GM18867 (cell line): ENCODE measurements around the gene SNAP47.

Source experiments
- ATAC-seq: cut with Tn5 transposase; IDR thresholded peaks from one replicate; pipeline ENCODE4 v1.9.1; 2021; ENCODE audit warnings: mild to moderate bottlenecking, moderate library complexity; ENCODE audit not compliant: unreplicated experiment

SNAP47 gene

DNA sequence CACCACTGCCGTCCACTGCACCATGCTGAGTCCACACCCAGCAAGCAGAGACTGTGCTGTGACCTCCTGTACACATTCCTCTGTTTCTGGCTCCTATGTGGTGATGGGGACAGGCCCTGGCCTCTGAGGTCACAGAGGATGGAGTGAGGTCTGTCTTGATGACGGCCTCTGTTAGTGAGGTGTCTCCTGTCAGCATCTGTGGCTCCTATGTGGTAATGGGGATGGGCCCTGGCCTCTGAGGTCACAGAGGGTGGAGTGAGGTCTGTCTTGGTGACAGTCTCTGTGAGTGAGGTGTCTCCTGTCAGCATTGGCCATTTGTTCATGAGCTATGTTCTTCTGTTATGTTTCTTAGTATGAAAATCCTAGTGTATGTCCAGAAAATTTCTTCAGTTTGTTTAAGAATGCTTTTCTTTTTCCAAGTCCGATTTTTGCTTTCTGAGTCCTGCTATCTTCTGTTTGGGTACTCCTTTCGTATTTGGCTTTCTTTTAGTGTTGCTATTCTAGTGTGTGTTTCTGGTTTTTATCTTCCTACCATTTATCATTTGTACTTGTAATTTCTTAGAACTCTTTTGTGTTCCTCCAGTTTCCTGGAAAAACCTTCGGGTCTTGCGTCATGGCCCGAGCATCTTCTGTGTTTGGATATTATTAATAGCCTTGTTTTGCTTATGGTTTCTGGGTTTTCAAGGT, 13.4 kb downstream of the SNAP47 start:
- ATAC-seq = no peak

DNA sequence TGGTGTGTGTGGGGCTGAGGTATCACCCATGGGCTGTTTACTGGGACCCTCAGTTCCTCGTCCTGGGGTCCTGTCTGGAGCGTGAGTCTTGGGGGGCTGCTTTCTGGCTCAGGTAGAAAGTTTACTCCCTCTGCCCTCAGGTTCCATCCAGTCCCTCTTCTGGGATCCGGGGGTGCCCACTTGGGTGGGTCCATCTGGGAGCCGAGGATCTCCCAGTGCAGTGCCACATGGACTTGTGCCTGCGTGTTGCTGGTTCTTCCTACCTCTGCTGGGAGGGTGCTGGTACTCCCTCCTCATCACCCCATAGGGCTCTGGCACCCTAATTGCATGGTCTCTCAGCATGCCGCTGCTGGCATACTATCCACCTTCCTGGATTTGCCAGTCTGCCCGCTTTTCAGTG, 14.0 kb downstream of the SNAP47 start:
- ATAC-seq = no peak

DNA sequence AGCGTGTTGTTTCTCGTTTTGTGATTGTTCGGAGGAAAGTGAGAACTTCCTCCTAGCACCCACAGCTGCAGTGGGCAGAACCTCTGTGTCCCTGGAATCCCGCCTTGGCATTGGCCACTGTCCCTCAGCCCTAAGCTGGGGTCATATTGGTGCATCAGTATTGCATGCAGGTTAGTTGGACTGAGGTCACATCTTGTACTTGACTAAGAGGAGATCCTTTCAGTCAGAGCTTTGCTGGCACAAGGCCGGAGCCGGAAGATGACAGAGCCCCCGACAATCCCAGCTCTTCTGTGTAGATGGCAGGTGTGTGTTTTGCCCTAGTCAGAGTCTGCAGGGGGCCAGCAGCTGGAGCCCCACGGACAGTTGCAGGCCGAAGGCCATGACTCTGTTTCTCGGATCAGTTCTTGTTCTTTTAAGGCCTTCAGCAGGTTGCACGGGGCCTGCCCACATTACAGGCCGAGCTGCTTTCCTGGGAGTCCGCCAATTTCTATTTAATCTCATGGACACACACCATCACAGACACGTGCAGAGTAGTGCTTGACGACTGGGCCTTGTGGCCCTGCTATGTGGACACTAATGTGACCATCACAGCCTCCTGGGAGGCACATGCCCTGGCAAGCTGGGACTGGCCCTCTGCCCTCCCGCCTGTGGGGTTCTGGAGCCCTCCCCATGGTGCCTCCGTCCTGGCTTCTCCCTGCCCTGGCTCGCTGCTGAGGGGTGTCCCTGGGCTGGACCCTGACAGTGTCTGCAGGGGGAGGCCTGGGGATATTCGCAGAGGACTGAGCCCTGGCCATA, 14.9 kb downstream of the SNAP47 start:
- ATAC-seq = no peak

DNA sequence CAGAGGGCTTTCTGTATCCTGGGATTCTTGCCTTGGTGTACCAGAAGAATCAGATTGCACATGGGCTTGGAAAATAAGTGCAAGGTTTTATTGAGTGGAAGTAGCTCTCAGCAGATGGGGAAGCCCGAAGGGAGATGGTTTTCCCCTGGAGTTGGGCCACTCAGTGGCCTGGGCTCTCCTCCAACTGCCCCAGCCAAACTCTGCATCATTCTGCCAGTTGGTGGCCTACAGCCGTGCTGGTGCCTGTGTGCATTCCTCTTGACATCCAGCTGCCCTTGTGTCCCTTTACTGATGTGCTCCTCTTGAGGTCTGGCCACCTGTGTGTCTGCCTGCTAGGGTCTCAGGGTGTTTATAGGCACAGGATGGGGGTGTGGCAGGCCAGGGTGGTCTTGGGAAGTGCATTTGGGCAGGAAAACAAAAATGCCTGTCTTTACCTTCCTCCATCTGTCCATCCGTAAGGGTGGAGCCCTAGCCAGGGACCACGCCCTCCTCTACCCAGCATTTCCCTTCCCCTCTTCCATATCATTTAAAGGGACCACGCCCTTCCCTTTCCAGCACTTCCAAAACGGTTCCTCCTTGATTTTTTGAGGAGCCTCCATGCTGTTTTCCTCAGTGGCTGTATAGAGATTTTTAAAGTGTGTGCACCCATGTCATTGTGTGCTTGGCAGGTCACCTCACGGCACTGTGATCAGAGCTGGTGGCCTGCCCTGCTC, 18.9 kb downstream of the SNAP47 start:
- no peak for ATAC-seq

- ATAC-seq = no peak
Observed at GRCh38 chr1:227754958-227755357, 19.7 kb downstream of the SNAP47 start.

DNA sequence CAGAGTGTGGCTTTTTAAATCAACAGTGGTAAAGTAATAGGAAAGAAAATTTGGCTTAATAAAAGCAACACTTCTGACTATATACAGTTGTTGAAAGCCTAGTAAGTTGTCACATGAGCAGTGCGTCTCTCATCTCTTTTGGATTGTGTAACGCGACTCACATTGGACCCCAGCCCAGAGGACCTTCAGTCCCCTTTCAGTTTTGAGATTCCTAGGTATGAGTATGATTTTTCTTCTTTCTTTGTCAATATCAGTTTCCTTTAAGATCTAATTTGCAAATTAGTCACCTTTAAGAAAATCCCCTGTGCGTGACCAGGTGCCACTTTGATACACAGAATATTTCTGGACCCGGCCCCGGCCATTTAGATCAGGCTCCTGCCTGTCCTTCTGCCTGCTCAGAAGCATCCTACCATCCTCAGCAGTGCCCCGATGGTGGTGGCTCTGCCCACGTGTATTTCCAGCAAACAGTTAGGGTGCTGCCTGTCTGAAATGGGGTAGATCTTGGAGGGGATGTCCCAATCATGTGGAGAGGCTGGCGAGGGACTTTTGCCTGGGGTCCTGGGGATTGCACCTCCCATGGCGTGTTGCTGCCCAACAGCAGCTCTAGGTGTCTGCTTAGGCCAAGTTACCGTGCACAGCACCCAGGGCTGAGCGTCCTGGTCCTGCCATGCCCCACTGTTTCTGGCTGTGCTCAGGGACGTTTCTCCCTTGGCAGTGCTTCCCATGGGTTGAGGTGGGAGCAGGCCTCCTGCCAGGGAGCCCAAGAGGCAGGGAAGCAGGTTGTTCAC, 21.1 kb downstream of the SNAP47 start:
- ATAC-seq = no peak

GRCh38 chr1:227757781-227758180, 22.5 kb downstream of the SNAP47 start:
- ATAC-seq = no peak

GRCh38 chr1:227758366-227758765, 23.1 kb downstream of the SNAP47 start:
- ATAC-seq = peak; percentile 57

DNA sequence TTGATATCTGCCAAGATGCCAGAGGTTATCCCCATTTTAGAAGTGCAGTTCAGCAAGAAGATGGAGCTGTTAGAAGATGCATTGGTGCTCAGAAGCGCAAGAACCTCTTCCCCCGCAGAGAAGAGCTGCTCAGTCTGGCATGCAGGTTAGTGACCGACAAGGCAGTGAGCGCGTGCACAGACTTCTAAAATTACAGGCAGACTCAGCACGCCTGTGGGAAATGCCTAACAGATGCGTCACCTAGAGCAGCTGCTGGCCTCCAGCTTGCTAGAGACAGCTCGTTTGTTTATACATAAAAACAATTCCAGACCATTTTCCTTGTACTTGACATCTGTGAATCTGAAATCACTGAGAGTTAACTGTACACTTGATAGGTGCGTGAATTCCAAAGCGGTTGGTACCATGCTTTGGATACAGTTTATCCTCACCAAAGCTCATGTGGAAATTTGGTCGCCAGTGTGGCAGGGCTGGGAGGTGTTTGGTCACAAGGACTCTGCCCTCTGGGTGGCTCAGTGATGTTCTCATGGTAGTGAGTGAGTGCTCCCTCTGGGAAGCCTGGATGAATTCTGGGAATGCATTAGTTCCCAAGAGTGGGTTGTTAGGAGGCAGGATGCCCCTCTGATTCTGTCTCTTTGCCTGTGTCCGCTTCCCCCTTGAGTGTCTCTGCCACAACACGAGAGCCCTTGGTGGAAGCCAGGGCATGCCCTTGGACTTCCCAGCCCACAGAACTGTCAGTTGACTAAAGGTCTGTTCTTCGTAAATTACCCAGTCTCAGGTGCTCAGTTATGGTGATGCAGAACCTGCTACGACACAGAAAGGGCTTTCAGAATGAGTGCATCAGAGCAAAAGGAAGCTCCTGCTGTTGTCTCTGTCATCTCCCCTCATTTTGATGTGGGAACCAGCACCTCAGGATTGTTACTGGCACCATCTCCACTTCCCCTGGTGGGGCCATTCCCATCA, 24.4 kb downstream of the SNAP47 start:
- no peak for ATAC-seq

GRCh38 chr1:227760377-227760776, 25.1 kb downstream of the SNAP47 start:
- no peak for ATAC-seq

- ATAC-seq = no peak
Observed at GRCh38 chr1:227761621-227762230, 26.5 kb downstream of the SNAP47 start.

- peak; percentile 84 for ATAC-seq
Observed at GRCh38 chr1:227762231-227762911, 27.1 kb downstream of the SNAP47 start.

- ATAC-seq = no peak
Observed at GRCh38 chr1:227763246-227764018, 28.2 kb downstream of the SNAP47 start.

DNA sequence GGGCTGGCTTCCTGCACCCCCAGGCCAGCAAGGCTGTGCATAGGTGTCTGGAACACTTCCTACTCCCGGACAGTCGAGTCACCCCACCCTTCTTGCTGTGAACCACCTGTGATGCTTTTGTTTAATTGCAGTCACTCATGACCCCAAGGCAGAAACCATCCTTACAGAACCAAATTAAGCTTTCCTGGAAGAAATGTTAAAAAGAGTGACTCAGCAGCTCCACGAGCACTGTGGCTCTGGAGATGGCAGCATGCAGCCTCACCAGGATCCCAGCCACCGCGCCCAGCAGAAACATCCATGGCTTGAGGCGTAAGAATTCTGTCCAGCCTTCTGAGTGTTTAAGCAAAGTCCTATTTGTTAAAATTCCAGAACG, 28.8 kb downstream of the SNAP47 start:
- ATAC-seq = no peak

DNA sequence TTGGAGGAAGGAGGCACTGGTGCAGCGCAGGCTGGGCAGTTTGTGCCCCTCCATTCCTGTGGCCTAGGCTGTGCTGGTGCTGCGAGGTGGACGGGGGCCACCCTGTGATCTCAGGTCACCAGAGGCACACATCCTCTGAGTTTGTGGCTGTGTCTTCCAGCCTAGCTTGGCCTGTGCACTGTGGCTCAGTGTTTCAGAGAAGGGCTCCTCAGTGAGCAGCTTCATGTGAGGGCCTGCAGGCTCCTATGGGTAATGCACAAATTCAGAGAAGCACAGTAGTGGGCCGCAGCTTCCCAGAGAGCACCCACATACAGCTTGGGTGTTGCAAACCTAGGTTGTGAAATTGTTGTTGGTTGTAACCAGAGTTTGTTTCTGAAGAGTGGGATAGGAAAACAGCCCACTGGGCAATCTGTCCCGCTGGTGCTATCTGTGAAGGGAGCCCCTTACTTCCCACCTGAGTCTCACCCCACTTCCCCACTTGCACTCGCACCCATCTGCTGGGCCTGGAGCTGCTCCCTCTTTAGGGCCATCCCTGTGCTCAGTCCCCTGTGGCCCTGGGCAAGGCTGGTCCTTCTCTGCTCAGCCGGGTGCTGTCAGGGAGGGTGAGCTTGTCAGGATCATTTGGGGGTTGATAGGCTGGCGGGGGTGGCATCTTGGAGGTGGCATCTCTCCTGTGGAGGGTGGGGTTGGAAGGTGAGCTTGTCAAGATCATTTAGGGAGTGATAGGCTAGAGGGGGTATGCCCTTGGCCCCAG, 30.2 kb downstream of the SNAP47 start:
- ATAC-seq = no peak

- ATAC-seq = no peak
Observed at GRCh38 chr1:227766015-227766634, 30.9 kb downstream of the SNAP47 start.

- ATAC-seq = no peak
Observed at GRCh38 chr1:227766653-227767277, 31.5 kb downstream of the SNAP47 start.
